Upper lobe of left lung (tissue), 4 donors: ENCODE data around the gene DSCAM.

Experiments
- POLR2A ChIP-seq, 4 donors: fragments of 450-650 bp; IDR thresholded peaks; one replicate each; pipeline ENCODE4 v1.5.1; 2016 to 2017; ENCODE audit warnings: antibody characterized with exemption in 4 of 4, mild to moderate bottlenecking in 2 of 4
- TF ChIP-seq, protein P1 (sequence below), 6 experiments: fragments of 450-650 bp in 4 of 6; fragments of 200-600 bp in 2 of 6; sonication (generic) in 2 of 6; IDR thresholded peaks; one replicate each; pipeline ENCODE4 v1.5.1; 2016 to 2019; ENCODE audit warnings: antibody characterized with exemption in 6 of 6

DNA sequence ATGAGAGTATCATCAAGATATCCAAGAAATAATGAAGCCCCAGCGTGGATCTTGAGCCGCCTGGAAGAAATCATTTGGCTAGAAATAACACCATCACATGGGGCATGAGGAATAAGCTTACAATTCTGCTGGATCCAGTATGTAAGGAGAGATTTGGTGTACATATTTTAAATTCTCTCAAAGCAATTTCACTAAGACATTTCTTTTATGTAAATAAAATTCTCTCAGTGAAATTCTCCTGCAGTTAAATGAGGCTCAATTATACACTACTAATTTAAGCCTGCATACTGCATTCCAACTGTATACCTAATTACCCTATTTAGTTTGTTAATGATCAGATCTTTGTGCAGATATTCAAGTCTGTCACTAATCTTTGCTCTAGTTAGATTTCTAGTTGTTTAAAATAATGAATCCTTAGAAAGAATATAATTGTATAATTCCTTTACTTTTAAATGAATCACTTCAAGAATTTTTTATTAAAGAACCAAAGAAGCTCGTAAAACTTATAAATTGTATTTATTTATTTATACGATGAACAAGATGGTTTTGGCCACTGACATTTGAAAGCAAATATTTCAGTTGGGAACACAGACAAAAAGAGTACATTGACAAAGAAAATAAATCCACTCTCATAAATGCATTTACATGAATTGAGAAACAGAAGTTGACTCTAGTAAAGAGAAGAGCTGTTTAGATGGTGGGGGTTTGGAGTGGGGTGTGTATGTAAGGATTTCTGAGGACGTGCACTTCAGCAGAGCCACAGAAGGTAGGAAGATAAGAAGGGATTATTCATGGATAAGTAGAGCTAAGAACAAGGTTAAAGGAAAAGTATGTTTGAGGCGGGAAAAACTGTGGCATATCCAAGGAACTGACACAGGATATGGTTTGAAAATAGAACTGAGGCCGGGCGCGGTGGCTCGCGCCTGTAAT is 466.8 kb downstream of the DSCAM start:
- no peak for TF ChIP-seq POLR2A (IDR thresholded peaks at IDR 0.05)
- TF ChIP-seq, protein P1, sequence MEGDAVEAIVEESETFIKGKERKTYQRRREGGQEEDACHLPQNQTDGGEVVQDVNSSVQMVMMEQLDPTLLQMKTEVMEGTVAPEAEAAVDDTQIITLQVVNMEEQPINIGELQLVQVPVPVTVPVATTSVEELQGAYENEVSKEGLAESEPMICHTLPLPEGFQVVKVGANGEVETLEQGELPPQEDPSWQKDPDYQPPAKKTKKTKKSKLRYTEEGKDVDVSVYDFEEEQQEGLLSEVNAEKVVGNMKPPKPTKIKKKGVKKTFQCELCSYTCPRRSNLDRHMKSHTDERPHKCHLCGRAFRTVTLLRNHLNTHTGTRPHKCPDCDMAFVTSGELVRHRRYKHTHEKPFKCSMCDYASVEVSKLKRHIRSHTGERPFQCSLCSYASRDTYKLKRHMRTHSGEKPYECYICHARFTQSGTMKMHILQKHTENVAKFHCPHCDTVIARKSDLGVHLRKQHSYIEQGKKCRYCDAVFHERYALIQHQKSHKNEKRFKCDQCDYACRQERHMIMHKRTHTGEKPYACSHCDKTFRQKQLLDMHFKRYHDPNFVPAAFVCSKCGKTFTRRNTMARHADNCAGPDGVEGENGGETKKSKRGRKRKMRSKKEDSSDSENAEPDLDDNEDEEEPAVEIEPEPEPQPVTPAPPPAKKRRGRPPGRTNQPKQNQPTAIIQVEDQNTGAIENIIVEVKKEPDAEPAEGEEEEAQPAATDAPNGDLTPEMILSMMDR (IDR thresholded peaks at IDR 0.05), result no peak
